Measurements from ENCODE around the gene KCNMB4. TPM values are rescaled to one million over a fixed set of nuclear protein-coding genes. Genes with fewer than 3 reads are reported as not detected.

The KCNMB4 gene
- total and polyA plus RNA-seq, 2 experiments from 2014 or later, result 4.3 to 9.2 TPM

DNA sequence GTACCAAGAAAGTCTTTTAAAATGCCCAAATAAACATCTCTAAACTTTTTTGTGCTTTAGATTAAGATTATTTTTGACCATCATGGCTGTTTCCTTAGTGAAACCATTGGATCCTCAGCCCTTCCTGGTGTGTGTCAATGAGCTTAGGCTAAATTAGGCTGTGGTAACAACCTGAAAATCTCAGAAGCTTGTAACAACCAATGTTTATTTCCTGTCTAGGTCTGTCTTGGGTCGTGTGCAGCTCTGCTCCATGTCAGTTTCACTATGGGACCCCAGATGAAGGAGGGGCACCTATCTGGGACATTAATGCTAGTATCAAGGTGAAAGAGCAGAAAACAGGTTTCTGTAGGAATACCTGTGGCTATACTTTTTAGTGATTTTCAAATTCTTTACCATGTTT lies 49.9 kb downstream of the KCNMB4 start:
- no peak overlapping the region for H3K4me2 ChIP-seq
- H3K27me3 ChIP-seq, result no peaks in the 10 kb centered on the region
- no peaks in the 10 kb centered on the region for H3K9me3 ChIP-seq (ENCODE audit: low read depth)
- H3K4me3 ChIP-seq, result no peak overlapping the region
- TF ChIP-seq EZH2phosphoT487 (IDR thresholded peaks at IDR 0.05; ENCODE audit: low read depth, severe bottlenecking, unreplicated experiment) (no peak), EZH2 (IDR thresholded peaks at IDR 0.05; ENCODE audit: borderline replicate concordance) (no peak)
- TF ChIP-seq, protein P1, sequence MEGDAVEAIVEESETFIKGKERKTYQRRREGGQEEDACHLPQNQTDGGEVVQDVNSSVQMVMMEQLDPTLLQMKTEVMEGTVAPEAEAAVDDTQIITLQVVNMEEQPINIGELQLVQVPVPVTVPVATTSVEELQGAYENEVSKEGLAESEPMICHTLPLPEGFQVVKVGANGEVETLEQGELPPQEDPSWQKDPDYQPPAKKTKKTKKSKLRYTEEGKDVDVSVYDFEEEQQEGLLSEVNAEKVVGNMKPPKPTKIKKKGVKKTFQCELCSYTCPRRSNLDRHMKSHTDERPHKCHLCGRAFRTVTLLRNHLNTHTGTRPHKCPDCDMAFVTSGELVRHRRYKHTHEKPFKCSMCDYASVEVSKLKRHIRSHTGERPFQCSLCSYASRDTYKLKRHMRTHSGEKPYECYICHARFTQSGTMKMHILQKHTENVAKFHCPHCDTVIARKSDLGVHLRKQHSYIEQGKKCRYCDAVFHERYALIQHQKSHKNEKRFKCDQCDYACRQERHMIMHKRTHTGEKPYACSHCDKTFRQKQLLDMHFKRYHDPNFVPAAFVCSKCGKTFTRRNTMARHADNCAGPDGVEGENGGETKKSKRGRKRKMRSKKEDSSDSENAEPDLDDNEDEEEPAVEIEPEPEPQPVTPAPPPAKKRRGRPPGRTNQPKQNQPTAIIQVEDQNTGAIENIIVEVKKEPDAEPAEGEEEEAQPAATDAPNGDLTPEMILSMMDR (IDR thresholded peaks at IDR 0.05; ENCODE audit: poor library complexity), result no peak
- no peak for DNase-seq (ENCODE audit: low spot score)
- no peaks in the 10 kb centered on the region for H3K36me3 ChIP-seq (replicated peaks; ENCODE audit: insufficient read depth, low read depth)
- H3K4me1 ChIP-seq (ENCODE audit: insufficient read depth), result no peaks in the 10 kb centered on the region
- H3K9me2 ChIP-seq (replicated peaks; ENCODE audit: insufficient read depth), result no peaks in the 10 kb centered on the region
- no peaks in the 10 kb centered on the region for H3K79me2 ChIP-seq
- H3K27ac ChIP-seq, result no peak overlapping the region
- WGBS (ENCODE audit: low lambda C conversion rate, missing lambda C conversion rate), result 77% methylated on average over 1 of the region's 1 CpG
- no peak overlapping the region for H2AFZ ChIP-seq
- no peaks in the 10 kb centered on the region for H4K20me1 ChIP-seq (ENCODE audit: insufficient read depth, poor library complexity, severe bottlenecking)

DNA sequence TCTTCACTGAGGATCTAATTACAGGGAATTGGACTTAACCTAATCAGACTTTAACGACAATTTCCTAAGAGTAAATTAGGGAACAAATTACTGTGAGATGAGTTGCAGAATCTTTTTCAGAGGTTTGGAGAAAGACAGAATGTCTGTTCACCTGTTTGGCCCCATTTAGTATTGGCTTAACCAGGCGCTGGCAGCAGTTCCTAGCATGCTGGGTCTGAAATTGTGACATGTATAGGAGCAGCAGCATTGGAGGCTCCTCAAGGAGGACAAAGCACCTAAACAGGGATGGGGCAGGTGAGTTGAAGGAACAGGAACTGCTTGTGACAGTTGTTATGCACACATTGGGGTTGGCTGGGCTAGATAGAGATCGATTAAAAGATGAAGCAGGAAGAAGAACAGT lies 51.0 kb downstream of the KCNMB4 start:
- Histone ChIP-seq H3K79me2 (no peaks in the 10 kb centered on the region), H3K27me3 (no peaks in the 10 kb centered on the region), H3K4me2 (no peak overlapping the region), H4K20me1 (ENCODE audit: insufficient read depth, poor library complexity, severe bottlenecking) (no peaks in the 10 kb centered on the region), H2AFZ (no peak overlapping the region), H3K4me1 (ENCODE audit: insufficient read depth) (no peaks in the 10 kb centered on the region), H3K9me3 (ENCODE audit: low read depth) (no peaks in the 10 kb centered on the region), H3K4me3 (no peak overlapping the region), H3K9me2 (replicated peaks; ENCODE audit: insufficient read depth) (no peaks in the 10 kb centered on the region), H3K36me3 (replicated peaks; ENCODE audit: insufficient read depth, low read depth) (no peaks in the 10 kb centered on the region), H3K27ac (no peak overlapping the region)
- TF ChIP-seq EZH2 (IDR thresholded peaks at IDR 0.05; ENCODE audit: borderline replicate concordance) (no peak), EZH2phosphoT487 (IDR thresholded peaks at IDR 0.05; ENCODE audit: low read depth, severe bottlenecking, unreplicated experiment) (no peak)
- TF ChIP-seq, protein P1 (IDR thresholded peaks at IDR 0.05; ENCODE audit: poor library complexity), result no peak
- 95% methylated on average over 3 of the region's 3 CpGs for WGBS (ENCODE audit: low lambda C conversion rate, missing lambda C conversion rate)
- DNase-seq (ENCODE audit: low spot score), result no peak

DNA sequence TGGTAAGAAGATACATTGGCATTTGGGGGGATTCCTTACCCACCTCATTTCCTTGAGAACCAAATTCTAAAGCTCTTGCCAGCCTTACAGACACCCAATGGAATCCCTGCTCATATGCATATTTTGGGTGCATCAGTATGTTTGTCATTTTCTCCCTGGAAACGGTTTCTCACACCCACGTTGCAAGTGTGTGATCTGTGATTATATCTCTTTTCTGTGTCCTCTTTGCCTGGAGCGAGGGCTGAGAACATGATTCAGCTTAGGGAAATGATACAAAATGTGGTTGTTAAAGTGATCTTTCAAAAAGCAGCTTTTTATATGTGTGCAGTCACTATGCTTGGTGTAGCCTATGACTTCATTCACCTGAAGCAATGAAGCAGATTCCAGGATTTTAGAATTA lies 52.0 kb downstream of the KCNMB4 start:
- TF ChIP-seq, protein P1 (IDR thresholded peaks at IDR 0.05; ENCODE audit: poor library complexity), result no peak
- TF ChIP-seq EZH2 (IDR thresholded peaks at IDR 0.05; ENCODE audit: borderline replicate concordance) (no peak), EZH2phosphoT487 (IDR thresholded peaks at IDR 0.05; ENCODE audit: low read depth, severe bottlenecking, unreplicated experiment) (no peak)
- Histone ChIP-seq H3K27ac (no peak overlapping the region), H2AFZ (no peak overlapping the region), H3K4me1 (ENCODE audit: insufficient read depth) (no peaks in the 10 kb centered on the region), H3K79me2 (no peaks in the 10 kb centered on the region), H3K9me2 (replicated peaks; ENCODE audit: insufficient read depth) (no peaks in the 10 kb centered on the region), H3K4me2 (no peak overlapping the region), H4K20me1 (ENCODE audit: insufficient read depth, poor library complexity, severe bottlenecking) (no peaks in the 10 kb centered on the region), H3K27me3 (no peaks in the 10 kb centered on the region), H3K4me3 (no peak overlapping the region), H3K9me3 (ENCODE audit: low read depth) (no peaks in the 10 kb centered on the region), H3K36me3 (replicated peaks; ENCODE audit: insufficient read depth, low read depth) (no peaks in the 10 kb centered on the region)
- DNase-seq (ENCODE audit: low spot score), result no peak
- 93% methylated on average over 3 of the region's 3 CpGs for WGBS (ENCODE audit: low lambda C conversion rate, missing lambda C conversion rate)

DNA sequence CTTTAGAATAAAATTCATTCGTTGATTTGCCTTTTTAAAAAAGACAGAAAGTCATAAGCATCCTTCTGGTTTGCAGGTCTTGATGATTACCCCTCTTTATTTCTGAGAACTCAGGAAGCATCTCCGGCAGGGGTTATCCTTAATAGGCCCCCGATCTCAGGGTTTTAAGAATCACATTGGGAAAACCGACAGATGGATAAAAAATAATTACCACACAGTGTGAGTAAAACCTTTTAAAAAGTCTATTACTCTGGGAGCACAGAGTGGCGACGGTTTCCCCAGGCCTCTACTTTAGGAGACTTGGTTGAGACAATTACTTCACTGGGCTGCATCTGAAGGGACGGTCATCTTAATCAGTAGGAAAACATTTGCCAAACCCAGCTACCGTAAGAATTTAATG lies 56.5 kb downstream of the KCNMB4 start:
- Histone ChIP-seq H3K36me3 (replicated peaks; ENCODE audit: insufficient read depth, low read depth) (no peaks in the 10 kb centered on the region), H3K79me2 (no peaks in the 10 kb centered on the region), H3K4me2 (no peak overlapping the region), H4K20me1 (ENCODE audit: insufficient read depth, poor library complexity, severe bottlenecking) (no peaks in the 10 kb centered on the region), H3K9me3 (ENCODE audit: low read depth) (no peaks in the 10 kb centered on the region), H3K9me2 (replicated peaks; ENCODE audit: insufficient read depth) (no peaks in the 10 kb centered on the region), H3K4me1 (ENCODE audit: insufficient read depth) (no peaks in the 10 kb centered on the region), H3K27ac (no peak overlapping the region), H3K27me3 (no peaks in the 10 kb centered on the region), H2AFZ (no peak overlapping the region), H3K4me3 (no peak overlapping the region)
- WGBS (ENCODE audit: low lambda C conversion rate, missing lambda C conversion rate), result 95% methylated on average over 8 of the region's 8 CpGs
- no peak for DNase-seq (ENCODE audit: low spot score)
- TF ChIP-seq, protein P1 (IDR thresholded peaks at IDR 0.05; ENCODE audit: poor library complexity), result no peak
- TF ChIP-seq EZH2 (IDR thresholded peaks at IDR 0.05; ENCODE audit: borderline replicate concordance) (no peak), EZH2phosphoT487 (IDR thresholded peaks at IDR 0.05; ENCODE audit: low read depth, severe bottlenecking, unreplicated experiment) (no peak)
